H1 (cell line): Measurements from ENCODE around the gene DMBX1. TPM values are rescaled to one million over a fixed set of nuclear protein-coding genes. Genes with fewer than 3 reads are reported as not detected.

ENCODE experiments used
- CHD7 ChIP-seq: fragments of 300-600 bp; sonication (generic); IDR thresholded peaks from 2 replicates; pipeline ENCODE4 v1.7.1; 2012; ENCODE audit warnings: low read length, moderate library complexity, mild to moderate bottlenecking, inconsistent platforms; ENCODE audit not compliant: insufficient replicate concordance
- RAD21 ChIP-seq, 2 experiments: IDR thresholded peaks in 1 of 2; conservative IDR thresholded peaks in 1 of 2; 2 replicates each; pipeline ENCODE4 v1.6.1; 2011; ENCODE audit warnings: low read depth in 2 of 2, low read length in 2 of 2, improper control_type of control experiment in 1 of 2, inconsistent platforms in 1 of 2, mild to moderate bottlenecking in 1 of 2, moderate library complexity in 1 of 2
- polyA plus RNA-seq, 7 experiments: library from polyadenylated mRNA; depleted of rRNA in 3 of 7; stranded (reverse) in 5 of 7; unstranded in 2 of 7; fragments of >200 nt in 5 of 7; fragments of 200-250 nt in 2 of 7; gene quantifications; 1 replicate in 5 of 7; 2 replicates in 1 of 7; 4 replicates in 1 of 7; pipeline versions ENCODE4 v1.2.1 to v1.2.3, GENCODE V29; 2011 to 2013; ENCODE audit warnings: missing spikeins in 2 of 7, mixed read lengths in 2 of 7
- total RNA-seq: library from RNA; stranded (reverse); fragmentation: NEBNext Ultra II Directional; extraction: Animal tissue kit (Norgen Biotek cat#: 25700); gene quantifications from 2 replicates; pipeline ENCODE4 v1.2.1, GENCODE V29; 2021

DMBX1 gene
- total and polyA plus RNA-seq, 2 of the 8 experiments (the other 6 are each of a cell fraction or from before 2014, with no cell fraction given) = 0.23 to 0.30 TPM

- no peak for TF ChIP-seq CHD7
- TF ChIP-seq RAD21 (IDR thresholded peaks at IDR 0.05 in 1 of 2, conservative IDR thresholded peaks at IDR 0.05 in 1 of 2; ENCODE audit: low read depth in 2 of 2, low read length in 2 of 2) = no peak
Observed at GRCh38 chr1:46464013-46464548, 25.6 kb upstream of the DMBX1 start (continued).
